K562 (cell line): ENCODE data around the gene SLC25A21.

Experiments used
- ATF1 ChIP-seq, 2 experiments: fragments of 450-650 bp in 1 of 2; IDR thresholded peaks; 2 replicates each; pipeline ENCODE4 v1.6.1; 2016; ENCODE audit warnings: missing compliant biosample characterization in 1 of 2, missing genetic modification characterization in 1 of 2
- CEBPB ChIP-seq: fragments of 450-650 bp; IDR thresholded peaks from 2 replicates; pipeline ENCODE4 v1.6.1; 2016; ENCODE audit warnings: missing genetic modification characterization, missing compliant biosample characterization
- FOXA3 ChIP-seq, 2 experiments: fragments of 450-650 bp in 1 of 2; sonication (generic) in 1 of 2; formaldehyde crosslinking; IDR thresholded peaks in 1 of 2; conservative IDR thresholded peaks in 1 of 2; 2 replicates each; pipeline versions ENCODE4 v1.4.0 to v1.8.0; 2020 to 2022; ENCODE audit warnings: mild to moderate bottlenecking in 2 of 2, missing genetic modification reagents in 1 of 2
- NCOA4 ChIP-seq: fragments of 450-650 bp; IDR thresholded peaks from 2 replicates; pipeline ENCODE4 v1.6.1; 2018; ENCODE audit warnings: mild to moderate bottlenecking; ENCODE audit not compliant: partially characterized antibody
- TAF1 ChIP-seq: IDR thresholded peaks from 2 replicates; pipeline ENCODE4 v1.6.1; 2011; ENCODE audit warnings: mild to moderate bottlenecking, low read length, moderate library complexity; ENCODE audit not compliant: insufficient read depth, control insufficient read depth, severe bottlenecking; ENCODE audit errors: extremely low read depth
- TGIF2 ChIP-seq: sonication (generic); formaldehyde crosslinking; IDR thresholded peaks from 2 replicates; pipeline ENCODE4 v1.8.1; 2022; ENCODE audit warnings: mild to moderate bottlenecking, missing genetic modification reagents, moderate library complexity
- ZNF785 ChIP-seq: fragments of 250-450 bp; sonication (Bioruptor Pico); IDR thresholded peaks from 2 replicates; pipeline ENCODE4 v1.4.0; 2020; ENCODE audit warnings: mild to moderate bottlenecking
- TF ChIP-seq, protein P1 (sequence below), 2 experiments: fragments of 450-650 bp in 1 of 2; sonication (generic) in 1 of 2; formaldehyde crosslinking in 1 of 2; IDR thresholded peaks in 1 of 2; conservative IDR thresholded peaks in 1 of 2; 2 replicates each; pipeline versions ENCODE4 v1.6.1 to v1.8.1; 2016 to 2023; ENCODE audit warnings: mild to moderate bottlenecking in 2 of 2, moderate library complexity in 2 of 2, inconsistent platforms in 1 of 2, missing genetic modification reagents in 1 of 2
- TF ChIP-seq, protein P2 (sequence below): sonication (generic); formaldehyde crosslinking; IDR thresholded peaks from 2 replicates; pipeline ENCODE4 v1.8.0; 2023; ENCODE audit warnings: missing genetic modification reagents, mild to moderate bottlenecking, borderline replicate concordance
- TF ChIP-seq, protein P3 (sequence below), 3 experiments: IDR thresholded peaks in 2 of 3; conservative IDR thresholded peaks in 1 of 3; 2 replicates each; pipeline ENCODE4 v1.5.1; 2011 to 2012; ENCODE audit warnings: low read length in 3 of 3, mild to moderate bottlenecking in 3 of 3, control low read depth in 2 of 3, improper control_type of control experiment in 1 of 3, inconsistent platforms in 1 of 3, low read depth in 1 of 3, mixed read lengths in 1 of 3, moderate library complexity in 1 of 3; ENCODE audit not compliant: insufficient read depth in 2 of 3

DNA sequence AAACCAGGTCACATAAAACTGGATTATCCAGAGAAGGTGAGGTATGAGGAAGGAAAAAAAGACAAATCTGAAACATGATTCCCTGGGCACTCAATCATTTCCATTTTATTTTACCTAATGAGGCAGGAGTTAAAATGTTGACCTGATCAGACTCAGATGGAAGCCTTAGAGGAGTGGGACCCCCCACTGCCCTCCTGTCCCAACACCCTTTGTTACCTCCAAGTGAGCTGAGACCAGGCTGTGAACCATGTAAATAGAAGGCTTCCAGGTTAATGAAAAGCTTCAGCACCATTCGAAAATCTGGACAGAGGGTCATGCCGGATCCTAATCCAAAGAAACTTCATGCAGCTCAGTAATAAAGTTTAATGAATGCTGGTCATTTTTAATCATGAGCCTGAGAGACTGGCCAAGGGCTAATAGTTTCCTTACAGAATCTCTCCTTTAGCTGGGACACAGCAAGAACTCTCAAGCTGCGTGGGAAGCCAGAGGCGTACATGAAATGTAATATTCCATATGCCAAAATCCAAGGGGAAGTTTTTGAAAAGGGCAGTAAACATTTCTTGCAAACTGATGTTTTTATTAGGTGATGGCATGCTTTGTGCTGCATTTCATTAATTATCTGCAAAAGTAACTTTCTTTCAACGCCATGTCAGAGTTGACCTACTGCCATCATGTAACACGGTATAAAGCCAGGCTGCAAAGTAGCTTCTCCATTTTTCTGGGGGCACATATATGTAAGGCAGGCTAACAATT is 327.8 kb downstream of the SLC25A21 start:
- TF ChIP-seq, protein P1, sequence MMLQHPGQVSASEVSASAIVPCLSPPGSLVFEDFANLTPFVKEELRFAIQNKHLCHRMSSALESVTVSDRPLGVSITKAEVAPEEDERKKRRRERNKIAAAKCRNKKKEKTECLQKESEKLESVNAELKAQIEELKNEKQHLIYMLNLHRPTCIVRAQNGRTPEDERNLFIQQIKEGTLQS (IDR thresholded peaks at IDR 0.05), result no peak
- TF ChIP-seq, protein P1 (CRISPR knock-in tag; conservative IDR thresholded peaks at IDR 0.05), result no peak
- TF ChIP-seq ZNF785 (CRISPR knock-in tag) (no peak), NCOA4 (no peak), TAF1 (no peak), TGIF2 (CRISPR knock-in tag) (no peak), ATF1 (CRISPR knock-in tag; IDR thresholded peaks at IDR 0.05) (no peak), ATF1 (tag; IDR thresholded peaks at IDR 0.05) (no peak), FOXA3 (CRISPR knock-in tag; conservative IDR thresholded peaks at IDR 0.05 in 1 of 2, IDR thresholded peaks at IDR 0.05 in 1 of 2) (no peak), CEBPB (tag) (no peak)
- TF ChIP-seq, protein P2, sequence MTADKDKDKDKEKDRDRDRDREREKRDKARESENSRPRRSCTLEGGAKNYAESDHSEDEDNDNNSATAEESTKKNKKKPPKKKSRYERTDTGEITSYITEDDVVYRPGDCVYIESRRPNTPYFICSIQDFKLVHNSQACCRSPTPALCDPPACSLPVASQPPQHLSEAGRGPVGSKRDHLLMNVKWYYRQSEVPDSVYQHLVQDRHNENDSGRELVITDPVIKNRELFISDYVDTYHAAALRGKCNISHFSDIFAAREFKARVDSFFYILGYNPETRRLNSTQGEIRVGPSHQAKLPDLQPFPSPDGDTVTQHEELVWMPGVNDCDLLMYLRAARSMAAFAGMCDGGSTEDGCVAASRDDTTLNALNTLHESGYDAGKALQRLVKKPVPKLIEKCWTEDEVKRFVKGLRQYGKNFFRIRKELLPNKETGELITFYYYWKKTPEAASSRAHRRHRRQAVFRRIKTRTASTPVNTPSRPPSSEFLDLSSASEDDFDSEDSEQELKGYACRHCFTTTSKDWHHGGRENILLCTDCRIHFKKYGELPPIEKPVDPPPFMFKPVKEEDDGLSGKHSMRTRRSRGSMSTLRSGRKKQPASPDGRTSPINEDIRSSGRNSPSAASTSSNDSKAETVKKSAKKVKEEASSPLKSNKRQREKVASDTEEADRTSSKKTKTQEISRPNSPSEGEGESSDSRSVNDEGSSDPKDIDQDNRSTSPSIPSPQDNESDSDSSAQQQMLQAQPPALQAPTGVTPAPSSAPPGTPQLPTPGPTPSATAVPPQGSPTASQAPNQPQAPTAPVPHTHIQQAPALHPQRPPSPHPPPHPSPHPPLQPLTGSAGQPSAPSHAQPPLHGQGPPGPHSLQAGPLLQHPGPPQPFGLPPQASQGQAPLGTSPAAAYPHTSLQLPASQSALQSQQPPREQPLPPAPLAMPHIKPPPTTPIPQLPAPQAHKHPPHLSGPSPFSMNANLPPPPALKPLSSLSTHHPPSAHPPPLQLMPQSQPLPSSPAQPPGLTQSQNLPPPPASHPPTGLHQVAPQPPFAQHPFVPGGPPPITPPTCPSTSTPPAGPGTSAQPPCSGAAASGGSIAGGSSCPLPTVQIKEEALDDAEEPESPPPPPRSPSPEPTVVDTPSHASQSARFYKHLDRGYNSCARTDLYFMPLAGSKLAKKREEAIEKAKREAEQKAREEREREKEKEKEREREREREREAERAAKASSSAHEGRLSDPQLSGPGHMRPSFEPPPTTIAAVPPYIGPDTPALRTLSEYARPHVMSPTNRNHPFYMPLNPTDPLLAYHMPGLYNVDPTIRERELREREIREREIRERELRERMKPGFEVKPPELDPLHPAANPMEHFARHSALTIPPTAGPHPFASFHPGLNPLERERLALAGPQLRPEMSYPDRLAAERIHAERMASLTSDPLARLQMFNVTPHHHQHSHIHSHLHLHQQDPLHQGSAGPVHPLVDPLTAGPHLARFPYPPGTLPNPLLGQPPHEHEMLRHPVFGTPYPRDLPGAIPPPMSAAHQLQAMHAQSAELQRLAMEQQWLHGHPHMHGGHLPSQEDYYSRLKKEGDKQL, result no peak
- TF ChIP-seq, protein P3, sequence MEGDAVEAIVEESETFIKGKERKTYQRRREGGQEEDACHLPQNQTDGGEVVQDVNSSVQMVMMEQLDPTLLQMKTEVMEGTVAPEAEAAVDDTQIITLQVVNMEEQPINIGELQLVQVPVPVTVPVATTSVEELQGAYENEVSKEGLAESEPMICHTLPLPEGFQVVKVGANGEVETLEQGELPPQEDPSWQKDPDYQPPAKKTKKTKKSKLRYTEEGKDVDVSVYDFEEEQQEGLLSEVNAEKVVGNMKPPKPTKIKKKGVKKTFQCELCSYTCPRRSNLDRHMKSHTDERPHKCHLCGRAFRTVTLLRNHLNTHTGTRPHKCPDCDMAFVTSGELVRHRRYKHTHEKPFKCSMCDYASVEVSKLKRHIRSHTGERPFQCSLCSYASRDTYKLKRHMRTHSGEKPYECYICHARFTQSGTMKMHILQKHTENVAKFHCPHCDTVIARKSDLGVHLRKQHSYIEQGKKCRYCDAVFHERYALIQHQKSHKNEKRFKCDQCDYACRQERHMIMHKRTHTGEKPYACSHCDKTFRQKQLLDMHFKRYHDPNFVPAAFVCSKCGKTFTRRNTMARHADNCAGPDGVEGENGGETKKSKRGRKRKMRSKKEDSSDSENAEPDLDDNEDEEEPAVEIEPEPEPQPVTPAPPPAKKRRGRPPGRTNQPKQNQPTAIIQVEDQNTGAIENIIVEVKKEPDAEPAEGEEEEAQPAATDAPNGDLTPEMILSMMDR (IDR thresholded peaks at IDR 0.05 in 2 of 3, conservative IDR thresholded peaks at IDR 0.05 in 1 of 3; ENCODE audit: insufficient read depth in 2 of 3, low read depth in 1 of 3, low read length in 3 of 3), result no peak
